AG20443 (cell line): ENCODE measurements around the gene PURB.
"Not testable (repeated sequence)": the region's sequence is repeated elsewhere in the genome, so short reads cannot be mapped to it uniquely, and the experiment has no call there.

Experiments used
- DNase-seq: peaks from one replicate; pipeline ENCODE4 v3.0.0; 2012; ENCODE audit warnings: low spot score, mixed read lengths

Gene PURB

DNA sequence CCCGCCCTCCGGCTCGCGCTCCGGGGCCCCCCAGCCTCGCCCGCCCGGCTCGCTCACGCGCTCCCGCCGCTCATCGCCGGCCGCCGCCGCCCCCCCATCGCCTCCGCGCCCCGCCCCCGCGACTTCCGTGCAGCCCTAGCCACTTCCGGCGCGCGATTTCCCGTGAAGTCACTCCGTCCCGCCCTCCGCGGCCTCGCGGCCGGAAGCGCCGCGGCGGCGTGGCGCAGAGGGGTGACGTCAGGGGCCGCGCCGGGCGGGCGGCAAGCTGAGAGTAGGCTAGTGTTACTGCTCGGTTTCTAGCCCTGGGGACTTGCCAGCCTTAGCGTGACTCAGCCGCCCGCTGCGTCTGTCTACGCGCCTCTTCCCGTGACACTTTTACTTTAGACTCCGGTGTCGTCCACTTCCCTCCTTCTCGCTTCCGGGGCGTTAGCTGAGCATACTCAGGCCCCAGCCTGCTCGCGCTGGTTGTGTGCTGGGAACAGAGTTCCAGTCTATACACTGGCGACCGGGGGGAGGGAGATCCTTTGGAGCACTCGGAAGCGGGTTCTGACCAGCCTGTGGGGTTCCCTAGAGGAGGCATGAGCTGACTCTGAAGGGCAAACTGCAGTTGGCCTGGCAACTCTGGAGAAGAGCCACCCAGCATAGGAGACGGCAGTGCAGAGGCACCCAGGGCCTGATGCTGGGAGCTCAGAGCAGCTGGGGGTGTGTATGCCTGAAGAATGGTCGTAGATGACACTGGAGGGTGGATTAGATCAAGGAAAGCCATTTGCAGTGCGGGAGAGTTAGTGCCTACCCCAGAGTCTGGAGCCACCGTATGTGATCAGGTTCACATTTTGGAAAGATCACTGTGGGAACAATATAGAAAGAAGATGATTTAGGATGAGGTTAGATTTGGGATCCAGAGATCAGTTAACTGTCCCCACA lies at the start of gene PURB:
PURB (minus strand) TSS at position 137 of the 924 bp plus-strand sequence. CDS start 182 bp downstream, outside the sequence.
- DNase-seq = peak; percentile 97

DNA sequence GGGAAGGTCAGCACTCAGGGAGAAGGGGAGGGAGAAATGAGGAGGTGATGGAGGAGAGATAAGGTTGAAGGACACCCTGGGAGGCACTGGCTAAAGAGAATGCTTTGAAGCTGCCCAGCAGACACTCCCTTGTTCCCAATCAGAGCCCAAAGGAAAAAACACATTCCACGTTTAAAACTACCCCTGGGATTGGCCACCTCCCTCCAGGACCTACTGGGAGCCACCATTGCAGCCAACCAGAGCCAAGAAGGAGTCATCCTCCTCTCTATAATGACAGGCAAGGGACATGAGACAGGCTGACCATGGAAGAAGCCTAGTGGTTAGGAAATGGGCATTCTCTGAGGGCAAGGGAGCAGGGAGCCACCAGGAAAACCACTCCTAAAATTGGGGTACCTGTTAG lies 49.7 kb upstream of the PURB start:
- DNase-seq = no peak

GRCh38 chr7:44934510-44934909 lies 49.2 kb upstream of the PURB start:
- DNase-seq = not testable (repeated sequence)

GRCh38 chr7:44930921-44931320 lies 45.6 kb upstream of the PURB start:
- DNase-seq = no peak

DNA sequence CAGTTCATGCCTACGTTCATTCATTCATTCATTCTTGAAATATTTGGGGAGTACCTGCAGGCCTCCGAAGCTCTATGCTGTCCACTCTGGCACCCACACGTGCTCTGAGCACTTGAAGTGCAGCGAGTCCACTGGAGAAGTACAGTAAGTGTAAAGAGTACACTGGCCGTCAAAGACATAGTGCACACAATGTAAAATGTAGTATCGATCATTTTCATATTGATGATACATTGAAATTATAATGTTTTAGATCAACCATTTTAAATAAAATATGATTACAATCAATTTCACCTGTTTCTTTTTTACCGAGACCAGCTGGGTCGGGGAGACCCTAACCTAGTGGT lies 37.0 kb upstream of the PURB start:
- no peak for DNase-seq

DNA sequence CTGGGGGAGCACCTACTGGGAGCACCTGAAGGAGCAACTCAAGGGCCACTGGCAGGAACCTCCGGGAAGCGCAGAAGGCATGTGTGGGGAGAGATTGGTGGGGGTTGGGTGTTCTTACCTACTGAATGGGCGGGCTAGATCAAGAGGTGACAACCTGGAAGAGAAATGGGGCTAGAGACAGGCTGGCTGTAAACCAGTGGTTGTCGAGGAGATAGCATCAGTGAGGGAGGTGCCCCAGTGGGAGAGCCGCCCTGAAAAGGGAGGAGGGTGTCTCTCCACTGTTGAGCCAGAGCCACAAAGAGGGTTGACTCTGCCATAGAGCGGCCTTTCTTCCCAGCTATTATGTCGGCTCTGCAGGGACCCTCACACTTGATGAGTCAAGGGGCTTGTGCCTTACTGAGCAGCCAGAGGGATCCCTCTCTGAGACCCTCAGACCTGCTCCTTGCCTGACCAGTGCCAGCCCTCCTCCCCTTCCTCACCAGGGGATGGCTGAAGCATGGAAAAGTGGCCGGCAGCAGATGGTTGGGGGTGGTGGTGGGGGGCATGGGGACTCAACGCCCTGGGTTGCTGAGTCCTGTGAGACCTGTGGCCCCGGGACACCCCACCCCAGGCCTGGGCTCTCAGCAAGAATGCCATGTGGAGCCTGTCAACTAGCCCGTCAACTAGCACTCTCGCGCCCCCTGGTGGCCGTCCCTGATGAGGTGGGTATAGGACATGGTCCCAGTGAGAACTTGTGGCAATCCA lies 36.4 kb upstream of the PURB start:
- peak; percentile 89 for DNase-seq

DNA sequence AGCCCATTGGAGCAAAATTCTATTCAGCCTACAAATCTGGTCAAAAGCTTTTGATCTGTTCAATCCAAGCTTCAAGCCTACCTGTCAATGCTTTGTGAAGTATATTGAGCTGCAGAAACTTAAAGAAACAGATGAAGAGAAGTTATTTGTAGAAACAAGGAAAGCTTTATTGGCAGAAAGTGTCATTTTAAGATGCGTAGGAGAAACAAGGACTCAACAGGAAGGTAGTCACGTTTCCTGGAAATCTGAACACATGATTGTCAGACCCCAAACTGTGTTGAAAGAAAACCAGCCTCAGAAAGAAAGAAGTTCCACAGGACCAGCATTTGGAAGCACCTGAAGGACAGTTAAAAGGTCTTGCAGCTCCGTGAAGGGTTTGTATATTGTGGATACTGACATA lies 34.8 kb upstream of the PURB start:
- DNase-seq = no peak

- no peak for DNase-seq
Observed at GRCh38 chr7:44918029-44918428, 32.7 kb upstream of the PURB start.

GRCh38 chr7:44917465-44917864 lies 32.1 kb upstream of the PURB start:
- DNase-seq = no peak

DNA sequence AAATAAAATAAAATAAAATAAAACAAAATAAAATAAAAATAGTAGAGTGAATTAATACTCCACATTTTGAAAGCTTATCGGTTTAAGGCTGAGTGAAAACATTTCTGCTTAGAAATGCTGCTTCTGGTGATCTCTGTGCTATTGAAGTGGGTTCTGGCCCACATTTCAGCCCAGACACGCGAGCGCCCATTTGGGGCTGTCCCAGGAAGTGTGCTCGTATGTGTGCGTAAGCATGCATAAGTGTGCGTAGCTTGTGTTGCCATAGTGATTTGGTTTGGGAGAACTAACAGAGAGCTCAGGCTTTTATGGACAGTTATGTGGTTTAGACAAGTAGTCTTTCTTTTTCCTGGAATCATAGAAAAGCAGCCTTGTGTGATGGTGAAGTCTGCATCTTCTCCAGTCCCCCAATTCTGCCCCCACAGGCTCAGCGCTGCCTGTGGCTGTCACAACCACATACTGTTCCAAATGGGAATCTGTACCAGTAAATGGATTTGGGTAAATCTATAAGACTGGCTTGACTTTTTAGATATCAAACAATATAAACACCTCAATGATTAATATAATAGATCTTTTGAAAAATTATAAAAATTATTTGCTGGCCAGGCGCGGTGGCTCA lies 29.8 kb upstream of the PURB start:
- no peak for DNase-seq

DNA sequence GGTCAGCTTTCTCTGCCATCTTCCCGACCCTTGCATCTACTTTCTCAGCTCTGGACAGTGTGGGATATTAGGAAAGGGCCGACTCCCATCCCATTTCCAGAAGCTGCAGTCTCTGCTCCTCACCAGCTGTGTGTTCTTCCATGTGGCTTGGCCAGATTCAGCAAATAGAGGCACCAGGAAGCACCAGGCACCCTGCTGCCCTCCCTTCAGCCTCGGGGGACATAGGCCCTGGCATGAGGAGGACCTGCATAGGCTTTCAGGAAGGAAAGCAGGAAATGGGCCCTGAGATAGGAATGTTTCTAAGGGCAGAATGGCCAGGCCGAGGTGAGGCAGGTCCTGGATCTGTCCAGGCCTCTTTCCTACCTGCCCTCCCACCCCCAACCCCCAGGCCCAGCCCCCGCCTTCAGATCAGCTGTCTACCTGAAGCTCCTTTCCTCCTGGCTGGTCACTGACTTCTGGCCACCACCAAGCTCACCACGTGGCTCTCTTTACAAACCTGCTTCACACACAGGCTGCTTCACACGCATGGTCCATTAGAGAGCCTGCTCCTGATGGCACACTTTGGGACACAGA lies 27.5 kb upstream of the PURB start:
- no peak for DNase-seq

DNA sequence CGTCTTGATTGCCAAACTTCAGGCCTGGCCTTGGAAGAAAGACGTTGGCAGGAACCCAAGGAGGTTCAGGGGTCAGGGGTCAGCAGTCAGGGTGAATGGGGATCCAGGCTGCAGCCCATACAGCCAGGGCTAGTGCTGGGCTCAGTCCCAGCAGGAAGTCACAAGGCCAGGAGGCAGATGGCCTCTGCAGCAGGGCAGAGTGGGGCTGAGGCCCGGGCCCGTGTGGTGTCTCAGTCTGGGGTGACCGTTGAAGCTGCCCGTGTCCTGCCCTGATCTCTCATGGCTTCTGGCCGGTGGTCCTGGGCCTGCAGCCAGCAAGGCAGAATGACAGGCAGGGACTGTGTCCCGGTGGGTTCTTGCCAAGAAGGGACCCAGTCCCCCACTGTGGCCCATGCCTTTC lies 26.6 kb upstream of the PURB start:
- no peak for DNase-seq

- no peak for DNase-seq
Observed at GRCh38 chr7:44909596-44910389, 24.5 kb upstream of the PURB start.

- DNase-seq = no peak
Observed at GRCh38 chr7:44906965-44907364, 21.6 kb upstream of the PURB start.

GRCh38 chr7:44905002-44905635 lies 19.8 kb upstream of the PURB start:
- no peak for DNase-seq

DNA sequence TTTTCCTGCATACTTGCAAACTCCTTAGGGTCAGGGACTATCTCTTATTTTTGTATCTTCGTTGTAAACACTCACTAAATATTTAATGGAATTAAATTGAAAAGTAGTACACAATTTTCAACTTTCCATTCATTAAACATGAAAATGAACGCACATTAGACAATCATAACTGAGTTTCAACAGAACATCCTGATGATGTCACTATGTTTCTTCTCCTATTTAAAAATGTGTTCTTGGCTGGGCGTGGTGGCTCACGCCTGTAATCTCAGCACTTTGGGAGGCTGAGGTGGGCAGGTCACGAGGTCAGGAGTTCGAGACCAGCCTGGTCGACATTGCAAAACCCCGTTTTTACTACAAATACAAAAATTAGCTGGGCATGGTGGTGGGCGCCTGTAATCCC lies 14.1 kb upstream of the PURB start:
- no peak for DNase-seq

DNA sequence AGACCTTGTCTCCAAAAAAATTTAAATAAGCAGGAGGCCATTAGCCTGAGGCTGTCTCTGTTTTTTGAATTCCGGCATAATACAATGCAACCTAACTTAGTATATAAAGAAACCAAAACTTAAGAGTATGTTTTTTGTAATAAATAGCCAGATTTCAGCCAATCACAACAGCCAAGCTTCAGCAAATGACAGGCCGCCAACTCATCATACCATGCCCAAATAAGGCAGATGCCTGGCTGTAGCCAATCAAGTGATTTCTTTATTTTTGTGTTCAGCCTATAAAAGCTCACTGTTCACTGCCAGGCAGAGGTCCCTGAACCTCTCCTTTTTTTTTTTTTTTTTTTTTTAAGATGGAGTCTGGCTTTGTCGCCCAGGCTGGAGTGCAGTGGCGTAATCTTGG lies 12.7 kb upstream of the PURB start:
- DNase-seq = no peak

DNA sequence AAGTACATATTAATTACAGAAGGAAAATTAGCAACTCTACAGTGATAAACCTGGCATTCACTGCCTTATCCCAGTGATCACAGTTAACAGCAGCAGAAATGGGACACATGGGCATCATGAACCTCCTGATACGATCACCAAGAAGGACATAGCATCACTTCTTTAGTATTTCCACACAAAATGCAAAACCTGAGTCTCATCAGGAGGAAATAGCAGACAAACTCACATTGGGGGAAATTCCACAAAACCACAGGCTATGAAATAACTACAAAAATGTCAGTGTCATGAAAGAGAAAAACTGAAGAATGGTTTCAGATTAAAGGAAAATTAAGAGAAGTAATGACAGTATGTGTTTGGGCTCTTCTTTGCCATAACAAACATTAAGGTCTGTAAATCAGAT lies 12.0 kb upstream of the PURB start:
- no peak for DNase-seq

GRCh38 chr7:44894888-44895580 lies 9.7 kb upstream of the PURB start:
- no peak for DNase-seq

DNA sequence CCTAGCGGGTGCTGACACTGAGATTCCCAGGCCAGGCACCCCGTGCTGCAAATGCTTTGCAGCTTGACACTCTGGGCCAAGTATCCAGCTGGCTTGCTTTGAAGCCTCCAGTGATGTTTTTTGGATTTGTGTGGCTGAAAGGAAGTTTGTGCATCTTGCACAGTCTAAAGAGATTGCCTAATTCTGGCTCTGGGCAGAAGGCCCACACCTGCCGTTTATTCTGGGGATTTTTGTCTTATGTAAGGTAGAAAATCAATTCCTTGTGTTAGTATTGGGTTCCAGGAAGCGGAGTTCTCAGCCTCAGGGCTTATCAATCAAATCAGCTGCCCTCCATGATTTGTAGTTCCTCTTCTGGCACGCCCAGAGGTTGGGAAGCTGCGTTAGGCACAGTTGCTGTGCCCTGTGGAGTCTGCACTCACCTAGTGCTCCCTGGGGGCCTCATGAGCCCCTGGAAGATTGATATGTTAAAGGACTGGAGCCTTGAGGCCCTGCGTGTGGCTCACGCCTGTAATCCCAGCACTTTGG lies 8.4 kb upstream of the PURB start:
- no peak for DNase-seq
